Stimulated activated CD8-positive, alpha-beta memory T cell treated with anti-CD3 and anti-CD28 coated beads, Interleukin-15, amount 100 ng/mL, for 4 hours (primary cell): ENCODE results near the gene DIDO1.
"Not testable (repeated sequence)": the region's sequence is repeated elsewhere in the genome, so short reads cannot be mapped to it uniquely, and the experiment has no call there.

Experiments
- DNase-seq, 2 donors: peaks; one replicate each; pipeline ENCODE4 v3.0.0-alpha.2; 2020; ENCODE audit warnings: low read depth in 2 of 2

DIDO1 gene

GRCh38 chr20:62962891-62963613 is 36.7 kb upstream of the DIDO1 start:
- no peak for DNase-seq

DNA sequence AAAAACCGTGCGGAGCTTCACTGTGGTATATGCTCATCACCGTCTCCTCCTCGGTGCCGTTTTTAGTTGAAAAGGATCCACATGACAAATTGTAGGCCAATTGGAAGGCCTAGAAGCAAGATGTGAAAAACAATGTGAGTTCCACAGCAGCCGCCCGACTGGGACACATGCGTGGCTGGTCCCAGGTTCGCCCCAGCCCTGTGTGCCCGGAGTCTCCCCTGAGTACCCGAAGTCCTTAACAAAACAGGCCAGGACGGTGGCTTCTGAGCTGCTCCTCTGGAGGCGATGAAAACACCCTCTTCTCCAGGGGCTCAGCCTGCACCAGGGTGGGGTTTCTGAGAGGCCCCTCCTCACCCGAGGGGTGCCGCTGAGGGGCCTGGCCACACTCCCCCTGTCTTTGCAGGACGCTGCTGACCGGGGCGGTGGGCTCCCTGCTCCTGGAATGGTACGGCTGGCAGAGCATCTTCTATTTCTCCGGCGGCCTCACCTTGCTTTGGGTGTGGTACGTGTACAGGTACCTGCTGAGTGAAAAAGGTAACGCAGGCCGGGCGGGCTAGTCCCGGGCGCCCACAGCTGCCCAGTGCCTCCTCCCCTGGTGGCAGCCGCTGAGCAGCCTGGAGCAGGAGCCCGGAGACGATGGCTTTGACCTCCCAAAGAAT is 36.0 kb upstream of the DIDO1 start:
- no peak for DNase-seq

GRCh38 chr20:62961799-62962198 is 35.5 kb upstream of the DIDO1 start:
- no peak for DNase-seq

DNA sequence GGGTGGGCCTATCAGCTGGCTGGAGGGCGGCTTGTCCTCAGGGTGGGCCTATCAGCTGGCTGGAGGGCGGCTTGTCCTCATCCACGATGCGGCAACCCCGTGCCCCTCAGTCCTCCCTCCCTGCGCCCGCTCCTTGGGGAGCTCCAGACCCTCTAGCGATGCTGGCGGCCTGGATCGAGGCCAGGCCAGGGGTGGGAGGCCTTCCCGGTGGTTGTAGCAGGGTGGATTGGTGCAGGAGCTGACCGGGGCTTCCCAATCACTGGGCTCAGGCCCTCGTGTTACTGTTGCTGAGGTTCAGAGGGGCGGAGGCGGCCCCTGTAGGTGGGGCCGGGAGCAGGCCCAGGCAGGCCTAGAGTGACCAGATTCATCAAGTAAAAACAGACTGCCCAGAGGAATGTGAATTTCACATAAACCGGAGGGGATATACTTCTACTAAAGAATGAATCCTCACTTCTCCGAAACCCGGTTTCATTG is 35.0 kb upstream of the DIDO1 start:
- no peak for DNase-seq

- not testable (repeated sequence) for DNase-seq
Measured at GRCh38 chr20:62960446-62961309, 34.4 kb upstream of the DIDO1 start.

DNA sequence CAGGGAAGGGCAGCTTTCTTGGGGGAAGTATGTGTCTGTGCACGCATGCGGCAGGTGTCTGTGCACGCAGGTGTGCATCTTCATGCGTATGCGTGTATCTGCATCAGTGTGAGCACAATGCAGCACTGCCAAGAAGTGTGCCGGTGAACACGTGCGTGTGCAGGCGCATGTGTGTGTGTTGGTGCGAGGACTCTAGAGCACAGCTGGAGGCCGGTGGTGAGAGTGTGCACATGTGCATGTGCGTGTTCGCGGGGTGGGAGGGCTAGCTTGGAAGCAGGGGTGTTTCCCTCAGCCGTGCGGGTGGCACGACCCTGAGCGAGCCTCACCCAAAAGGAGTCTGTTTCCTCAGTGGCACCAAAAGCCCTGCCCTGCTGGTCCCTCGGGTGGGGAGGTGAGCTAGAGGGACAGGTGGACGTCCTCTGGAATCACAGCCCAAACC is 33.7 kb upstream of the DIDO1 start:
- DNase-seq, result no peak

- DNase-seq, result no peak
Measured at GRCh38 chr20:62959101-62959971, 33.0 kb upstream of the DIDO1 start.

GRCh38 chr20:62958388-62959100 is 32.2 kb upstream of the DIDO1 start:
- no peak for DNase-seq

DNA sequence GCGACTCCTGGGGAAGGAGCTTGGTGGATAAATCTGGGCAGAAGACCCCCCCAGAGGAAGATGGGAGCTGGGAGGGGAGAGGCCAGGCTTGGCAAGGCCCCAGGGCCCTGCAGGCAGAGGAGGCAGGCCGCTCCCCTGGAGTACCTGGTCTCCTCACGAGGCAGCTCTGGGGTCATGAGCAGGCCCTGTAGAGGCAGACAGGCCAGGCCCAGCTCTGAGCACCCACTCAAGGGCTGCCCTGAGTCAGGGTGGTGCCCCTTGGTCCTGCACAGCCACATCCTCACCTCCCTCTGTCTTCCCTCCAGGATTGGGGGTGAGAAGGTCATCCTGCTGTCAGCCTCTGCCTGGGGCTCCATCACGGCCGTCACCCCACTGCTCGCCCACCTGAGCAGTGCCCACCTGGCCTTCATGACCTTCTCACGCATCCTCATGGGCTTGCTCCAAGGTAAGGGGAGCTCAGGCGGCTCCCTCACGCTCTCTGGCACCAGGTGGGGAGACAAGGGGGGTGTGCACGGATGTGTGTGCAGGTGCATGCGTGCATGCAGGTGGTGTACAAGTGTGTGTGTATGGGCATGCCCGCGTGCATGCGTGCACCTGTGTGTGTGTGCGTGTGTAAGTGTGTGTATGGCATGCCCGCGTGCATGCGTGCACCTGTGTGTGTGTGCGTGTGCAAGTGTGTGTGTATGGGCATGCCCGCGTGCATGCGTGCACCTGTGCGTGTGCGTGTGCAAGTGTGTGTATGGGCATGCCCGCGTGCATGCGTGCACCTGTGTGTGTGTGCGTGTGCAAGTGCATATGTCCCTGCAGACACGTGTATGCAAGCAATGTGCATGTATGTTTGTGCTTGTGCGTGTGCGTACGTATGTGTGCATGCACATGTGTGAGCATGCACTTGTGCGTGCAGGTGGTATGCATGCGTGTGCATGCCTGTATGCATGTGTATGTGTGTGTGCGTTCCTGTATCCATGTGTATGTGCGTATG is 31.1 kb upstream of the DIDO1 start:
- DNase-seq, result no peak

GRCh38 chr20:62956387-62957135 is 30.3 kb upstream of the DIDO1 start:
- no peak for DNase-seq

GRCh38 chr20:62955519-62956386 is 29.4 kb upstream of the DIDO1 start:
- no peak for DNase-seq

DNA sequence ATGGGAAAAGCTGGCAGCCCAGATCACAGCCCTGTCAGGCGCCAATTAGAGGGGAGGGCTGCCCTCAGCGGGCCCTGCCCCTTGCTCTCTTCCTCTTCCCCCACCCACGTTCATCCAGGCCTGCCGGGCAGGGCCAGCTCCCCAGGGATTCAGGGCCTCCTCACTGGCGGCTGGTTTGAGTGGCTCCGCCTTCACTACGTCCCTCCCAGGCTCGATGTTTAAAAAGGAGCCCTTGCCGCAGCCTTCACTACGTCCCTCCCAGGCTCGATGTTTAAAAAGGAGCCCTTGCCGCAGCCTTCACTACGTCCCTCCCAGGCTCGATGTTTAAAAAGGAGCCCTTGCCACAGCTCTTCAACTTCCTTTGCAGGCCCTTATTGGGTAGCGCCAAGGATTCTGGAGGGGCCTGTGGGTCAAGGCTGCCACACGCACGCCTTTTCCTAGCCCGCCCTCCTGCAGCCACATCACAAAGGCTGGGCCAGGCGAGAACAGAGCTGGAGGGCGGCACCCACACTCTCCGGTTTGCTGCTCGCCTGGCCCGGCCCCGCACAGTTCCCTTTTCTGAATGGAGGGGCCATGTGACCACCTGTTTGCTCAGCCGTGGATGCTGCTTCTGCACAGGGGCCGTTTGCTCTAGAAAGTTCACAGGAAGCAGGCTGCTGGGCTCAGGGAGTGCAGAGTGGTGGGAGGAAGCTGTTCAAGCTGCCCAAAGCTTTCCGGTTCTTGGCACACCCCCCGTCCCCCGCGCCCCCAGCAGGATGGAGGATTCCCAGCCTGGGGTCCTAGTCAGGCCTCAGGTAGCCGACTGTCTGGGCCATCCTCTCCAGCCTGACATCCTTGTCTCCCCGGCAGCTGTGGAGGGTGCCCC is 27.8 kb upstream of the DIDO1 start:
- peak; percentile 35 to 38 for DNase-seq

- DNase-seq, result no peak
Measured at GRCh38 chr20:62952968-62953838, 26.9 kb upstream of the DIDO1 start.

GRCh38 chr20:62952373-62952967 is 26.2 kb upstream of the DIDO1 start, which contains the start of gene SLC17A9:
TSS of gene SLC17A9 (plus strand) at chr20:62952709. CDS start at chr20:62952831, 122 bp downstream.
- DNase-seq, result peak in 1 of 2 donors; percentile 30

DNA sequence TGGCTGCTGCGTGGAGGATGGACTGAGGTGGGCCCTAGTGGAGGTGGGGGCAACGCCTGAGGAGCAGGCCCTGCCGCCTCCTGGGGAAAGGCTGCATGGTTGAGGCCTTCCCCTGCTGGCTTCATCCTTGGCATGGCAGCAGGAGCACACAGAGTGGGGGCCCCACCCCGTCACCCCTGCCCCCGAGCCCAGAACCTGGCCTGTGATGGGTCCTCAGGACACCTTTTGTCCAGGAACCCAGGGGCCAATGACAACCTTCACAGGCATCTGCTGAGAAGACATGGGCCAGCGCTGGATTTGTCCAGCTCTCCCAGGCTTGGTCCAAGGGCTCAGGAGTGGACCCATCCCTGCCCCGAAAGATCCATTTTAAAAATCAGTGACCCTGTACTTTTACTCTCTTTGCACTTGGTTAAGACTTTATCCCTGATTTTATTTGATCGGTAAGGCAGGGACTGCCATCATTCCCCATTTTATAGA is 25.6 kb upstream of the DIDO1 start:
- DNase-seq, result no peak
